T-helper 17 cell (primary cell): ENCODE data around the gene KLHL11. TPM values are rescaled to one million over a fixed set of nuclear protein-coding genes. Genes with fewer than 3 reads are reported as not detected.
"Not testable (repeated sequence)": the region's sequence is repeated elsewhere in the genome, so short reads cannot be mapped to it uniquely, and the experiment has no call there.

Source experiments
- ATAC-seq: fragments of 150-1000 bp; cut with Tn5 transposase; 2 replicates; pipeline ENCODE4 v1.10.0; 2021; ENCODE audit warnings: mild to moderate bottlenecking, moderate library complexity
- DNase-seq, 3 donors: peaks; one replicate each; pipeline versions ENCODE4 v3.0.0 to v3.0.0-alpha.2; 2020 to 2021
- H3K9me3 ChIP-seq: one replicate; pipeline ENCODE4 v1.7.0; 2013; ENCODE audit warnings: low read length, mild to moderate bottlenecking; ENCODE audit not compliant: control insufficient read depth, poor library complexity, severe bottlenecking
- H3K27ac Mint-ChIP-seq: one replicate; pipeline ENCODE4 v1.8.0; 2022; ENCODE audit warnings: mild to moderate bottlenecking, moderate library complexity, mixed read lengths
- H3K27me3 Mint-ChIP-seq: one replicate; pipeline ENCODE4 v1.8.0; 2022; ENCODE audit warnings: mixed read lengths
- H3K36me3 Mint-ChIP-seq: one replicate; pipeline ENCODE4 v1.8.0; 2022; ENCODE audit warnings: low read depth, mixed read lengths
- H3K4me1 Mint-ChIP-seq: one replicate; pipeline ENCODE4 v1.8.0; 2022; ENCODE audit warnings: mild to moderate bottlenecking, mixed read lengths
- H3K4me3 Mint-ChIP-seq: one replicate; pipeline ENCODE4 v1.8.0; 2022; ENCODE audit warnings: mild to moderate bottlenecking, moderate library complexity, mixed read lengths
- total RNA-seq, 4 donors: library from RNA in 2 of 4; stranded (reverse) in 2 of 4; gene quantifications; one replicate each; pipeline ENCODE4 v1.2.3 and lab custom pipeline; 2022 to 2026

The KLHL11 gene
- total RNA-seq, 2 donors from 2014 or later = 17.7 to 31.6 TPM

DNA sequence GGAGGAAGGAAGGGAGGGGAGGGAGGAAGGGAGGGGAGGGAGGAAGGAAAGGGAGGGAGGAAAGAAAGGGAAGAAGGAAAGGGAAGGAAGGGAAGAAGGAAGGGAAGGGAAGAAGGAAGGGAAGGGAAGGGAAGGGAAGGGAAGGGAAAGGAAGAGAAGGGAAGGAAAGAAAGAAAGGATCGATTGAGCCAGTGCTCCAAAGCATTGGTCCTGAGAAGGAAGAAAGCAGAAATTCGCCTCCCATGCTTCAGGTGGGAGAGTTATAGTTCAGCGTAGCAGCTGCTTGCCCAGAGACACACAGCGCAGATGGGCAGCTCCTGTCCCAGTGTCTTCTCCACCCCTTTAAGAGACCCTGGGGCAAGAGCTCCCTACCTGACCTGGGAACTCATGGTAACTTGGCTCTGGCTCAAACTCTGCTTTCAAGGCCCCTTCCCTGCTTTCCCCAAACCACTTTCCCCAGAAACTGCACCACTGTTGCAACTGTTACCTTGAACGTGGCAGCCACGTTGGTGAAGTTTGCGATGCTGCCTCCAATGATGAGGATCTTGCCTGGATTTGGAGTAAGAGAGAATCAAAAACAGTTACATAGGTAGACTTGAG lies 39.1 kb upstream of the KLHL11 start:
- no peaks in the 10 kb centered on the region for H3K27me3 Mint-ChIP-seq
- ATAC-seq (no peak), DNase-seq (no peak)
- no peak overlapping the region for H3K27ac Mint-ChIP-seq
- no peak overlapping the region for H3K4me3 Mint-ChIP-seq
- peaks cover 12% of the 10 kb centered on the region for H3K36me3 Mint-ChIP-seq
- no peaks in the 10 kb centered on the region for H3K9me3 ChIP-seq
- peaks cover 7% of the 10 kb centered on the region for H3K4me1 Mint-ChIP-seq

DNA sequence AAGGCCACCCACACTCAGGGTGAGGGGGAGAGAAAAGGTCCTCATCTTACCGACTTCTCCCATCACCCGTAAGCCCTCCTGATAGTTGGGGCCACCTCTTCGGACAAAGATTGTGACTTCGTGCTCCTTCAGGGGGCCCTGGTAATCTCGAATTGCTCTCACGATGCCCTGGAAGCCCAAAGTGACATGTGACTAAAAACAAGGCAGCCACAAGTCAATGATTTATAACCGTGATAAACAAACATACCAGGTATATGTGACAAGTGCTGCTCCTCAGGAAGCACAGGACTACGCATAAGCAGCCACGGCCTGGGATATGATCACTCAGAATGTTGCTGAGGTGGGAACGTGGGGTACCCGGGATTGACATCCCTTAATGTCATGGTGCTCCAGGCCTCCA lies 36.4 kb upstream of the KLHL11 start:
- Mint-ChIP-seq H3K4me1 (peaks cover 8% of the 10 kb centered on the region), H3K27ac (peak overlapping the region; percentile 86), H3K4me3 (no peak overlapping the region), H3K27me3 (no peaks in the 10 kb centered on the region), H3K36me3 (peaks cover 9% of the 10 kb centered on the region)
- DNase-seq (no peak), ATAC-seq (no peak)
- H3K9me3 ChIP-seq = no peaks in the 10 kb centered on the region

DNA sequence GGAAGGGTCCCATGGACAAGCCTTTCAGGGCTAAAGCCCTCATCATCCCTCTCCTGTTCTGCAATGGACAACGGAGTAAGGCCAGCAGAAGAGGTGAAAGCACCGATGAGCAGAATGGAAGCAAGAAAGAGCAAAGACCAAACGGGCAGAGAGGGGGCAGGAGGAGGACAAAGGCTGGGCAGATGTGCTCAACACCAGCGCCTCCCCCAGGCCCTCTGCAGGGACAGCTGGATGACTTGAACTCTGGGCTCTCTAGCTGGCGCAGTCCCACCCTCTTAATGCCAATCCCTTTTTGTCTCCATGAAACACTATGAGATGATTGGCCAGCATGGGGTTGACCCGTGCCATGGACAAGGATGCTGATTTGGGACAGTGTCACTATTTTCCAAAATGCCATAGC lies 31.5 kb upstream of the KLHL11 start:
- no peaks in the 10 kb centered on the region for H3K9me3 ChIP-seq
- Mint-ChIP-seq H3K27ac (no peak overlapping the region), H3K4me3 (no peak overlapping the region), H3K27me3 (no peaks in the 10 kb centered on the region), H3K4me1 (peaks cover 8% of the 10 kb centered on the region), H3K36me3 (peaks cover 9% of the 10 kb centered on the region)
- no peak for DNase-seq
- ATAC-seq = no peak

DNA sequence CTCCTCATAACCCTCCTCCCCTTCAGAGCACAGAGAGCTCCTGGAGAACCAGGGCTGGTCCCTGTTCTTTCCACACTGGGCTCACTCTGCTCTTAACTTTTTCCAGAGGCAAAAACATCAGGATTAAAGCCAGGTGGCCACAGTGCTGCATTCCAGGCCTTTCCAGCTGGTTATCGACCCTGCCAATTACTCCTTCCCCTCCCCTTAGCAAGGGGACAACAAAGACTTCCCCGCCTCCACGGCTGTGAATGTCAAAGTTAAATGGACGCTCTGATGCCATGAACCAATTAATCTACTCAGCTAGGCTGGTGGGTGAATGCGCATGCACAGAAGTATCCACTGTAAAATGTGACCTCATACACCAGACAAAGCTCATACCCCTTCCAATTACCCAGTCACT lies 30.4 kb upstream of the KLHL11 start:
- no peaks in the 10 kb centered on the region for H3K9me3 ChIP-seq
- Mint-ChIP-seq H3K27ac (no peak overlapping the region), H3K27me3 (no peaks in the 10 kb centered on the region), H3K36me3 (peaks cover 9% of the 10 kb centered on the region), H3K4me1 (peaks cover 6% of the 10 kb centered on the region), H3K4me3 (no peak overlapping the region)
- ATAC-seq (no peak), DNase-seq (no peak)

DNA sequence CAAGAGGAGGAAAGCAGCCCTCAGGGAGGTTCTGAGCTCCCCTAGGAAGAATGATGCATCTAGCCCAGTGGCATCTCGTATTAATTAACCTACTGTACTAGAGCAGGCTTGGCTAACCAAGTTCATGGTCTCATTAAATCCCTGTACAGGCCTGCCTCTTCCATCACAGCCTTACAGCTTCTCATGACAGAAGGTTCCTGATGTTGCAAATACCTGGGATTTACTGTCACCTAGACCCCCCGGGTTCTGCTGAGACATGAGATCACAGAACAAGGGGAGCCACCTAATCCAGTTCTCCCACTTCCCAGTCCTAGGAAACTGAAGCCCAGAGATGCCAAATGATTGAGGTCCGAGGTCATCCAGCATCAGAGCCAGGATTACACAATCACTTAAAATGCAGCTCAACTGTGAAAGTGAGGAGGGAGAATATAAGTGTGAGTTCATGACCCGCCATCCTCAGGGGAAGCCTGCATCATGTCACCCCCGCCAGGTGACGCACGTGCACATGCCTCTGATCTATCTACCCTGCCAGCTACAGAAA lies 29.6 kb upstream of the KLHL11 start:
- no peaks in the 10 kb centered on the region for H3K9me3 ChIP-seq

DNA sequence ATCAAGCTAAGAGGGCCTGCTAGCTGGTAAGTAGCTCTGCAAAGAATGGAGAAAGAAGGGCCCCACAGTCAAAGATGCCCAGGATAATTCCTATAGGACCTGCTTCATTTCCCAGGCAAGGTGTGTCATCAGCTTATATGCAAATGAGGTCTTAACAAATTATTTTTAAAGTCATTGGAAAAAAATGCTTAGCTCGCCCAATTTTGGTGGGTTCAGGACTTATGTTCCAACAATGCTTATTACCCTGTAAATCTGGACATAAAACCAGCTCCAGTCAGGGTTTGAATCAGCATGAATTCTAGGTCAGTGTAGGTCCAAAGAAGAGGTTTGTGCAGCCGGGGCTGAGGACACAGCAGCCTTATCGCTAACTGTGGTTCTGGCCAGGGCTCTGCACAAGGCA lies 28.2 kb upstream of the KLHL11 start:
- DNase-seq = no peak
- peaks cover 3% of the 10 kb centered on the region for H3K4me1 Mint-ChIP-seq
- no peak for ATAC-seq

More for the DNA sequence above, 29.6 kb upstream of the KLHL11 start:
- no peaks in the 10 kb centered on the region for H3K27me3 Mint-ChIP-seq
- H3K36me3 Mint-ChIP-seq = peaks cover 9% of the 10 kb centered on the region
- peaks cover 6% of the 10 kb centered on the region for H3K4me1 Mint-ChIP-seq
- ATAC-seq (no peak), DNase-seq (no peak)
- H3K27ac Mint-ChIP-seq = no peak overlapping the region
- no peak overlapping the region for H3K4me3 Mint-ChIP-seq

DNA sequence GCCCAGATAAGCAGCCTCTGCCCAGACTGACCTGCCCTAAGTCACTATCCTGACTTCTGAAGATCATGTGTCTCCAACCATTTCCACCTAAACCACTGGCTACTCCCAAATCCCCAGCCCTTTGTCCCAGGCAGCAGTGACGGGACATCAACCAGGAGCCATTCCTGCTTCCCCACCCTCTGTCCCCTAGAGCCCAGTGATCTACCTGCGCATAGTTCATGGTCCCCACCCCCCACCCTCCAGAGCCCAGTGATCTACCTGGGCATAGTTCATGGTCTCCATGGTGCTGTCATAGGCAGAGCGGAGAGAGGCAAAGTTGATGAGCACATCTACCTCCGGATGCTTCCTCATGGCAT lies 26.8 kb upstream of the KLHL11 start:
- H3K27ac Mint-ChIP-seq = no peak overlapping the region
- peaks cover 5% of the 10 kb centered on the region for H3K36me3 Mint-ChIP-seq
- ATAC-seq (no peak), DNase-seq (no peak)
- no peaks in the 10 kb centered on the region for H3K27me3 Mint-ChIP-seq
- H3K9me3 ChIP-seq = no peaks in the 10 kb centered on the region
- H3K4me1 Mint-ChIP-seq = peaks cover 3% of the 10 kb centered on the region
- no peak overlapping the region for H3K4me3 Mint-ChIP-seq

More for the DNA sequence above, 28.2 kb upstream of the KLHL11 start:
- Mint-ChIP-seq H3K4me3 (no peak overlapping the region), H3K36me3 (peaks cover 5% of the 10 kb centered on the region), H3K27ac (no peak overlapping the region), H3K27me3 (no peaks in the 10 kb centered on the region)
- no peaks in the 10 kb centered on the region for H3K9me3 ChIP-seq

DNA sequence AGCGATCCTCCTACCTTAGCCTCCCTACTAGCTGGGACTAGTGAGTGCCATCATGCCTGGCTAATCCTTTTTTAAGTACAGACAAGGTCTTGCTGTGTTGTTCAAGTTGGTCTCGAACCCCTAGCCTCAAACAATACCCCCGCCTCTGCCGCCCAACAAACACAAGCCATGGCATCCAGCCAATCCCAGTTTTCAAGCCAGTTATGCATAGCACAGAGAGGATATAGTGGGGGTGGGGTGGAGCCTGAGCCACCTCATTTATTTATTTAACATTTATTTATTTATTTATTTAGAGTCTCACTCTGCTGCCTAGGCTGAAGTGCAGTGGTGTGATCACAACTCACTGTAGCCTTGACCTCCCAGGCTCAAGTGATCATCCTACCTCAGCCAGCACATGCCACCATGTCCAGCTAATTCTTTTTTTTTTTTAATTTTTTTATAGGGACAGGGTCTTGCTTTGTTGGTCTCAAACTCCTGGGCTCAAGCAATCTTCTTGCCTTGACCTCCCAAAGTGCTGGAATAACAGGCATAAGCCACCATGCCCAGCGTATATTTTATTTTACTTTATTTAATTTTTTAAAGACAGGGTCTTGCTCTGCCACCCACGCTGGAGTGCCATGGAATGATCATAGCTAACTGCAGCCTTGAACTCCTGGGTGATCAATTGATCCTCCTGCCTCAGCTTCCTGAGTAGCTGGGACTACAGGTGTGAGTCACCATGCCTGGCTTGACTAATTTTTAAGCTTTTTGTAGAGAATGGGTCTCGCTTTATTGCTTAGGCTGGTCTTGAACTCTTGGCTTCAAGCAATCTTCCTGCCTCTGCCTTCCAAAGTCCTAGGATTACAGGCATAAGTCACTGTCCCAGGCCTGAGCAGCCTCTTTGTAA lies 26.2 kb upstream of the KLHL11 start:
- H3K27me3 Mint-ChIP-seq = no peaks in the 10 kb centered on the region
- H3K4me3 Mint-ChIP-seq = no peak overlapping the region
- DNase-seq = no peak
- H3K9me3 ChIP-seq = no peaks in the 10 kb centered on the region
- ATAC-seq = no peak
- H3K4me1 Mint-ChIP-seq = peaks cover 3% of the 10 kb centered on the region
- no peak overlapping the region for H3K27ac Mint-ChIP-seq
- H3K36me3 Mint-ChIP-seq = peaks cover 5% of the 10 kb centered on the region

DNA sequence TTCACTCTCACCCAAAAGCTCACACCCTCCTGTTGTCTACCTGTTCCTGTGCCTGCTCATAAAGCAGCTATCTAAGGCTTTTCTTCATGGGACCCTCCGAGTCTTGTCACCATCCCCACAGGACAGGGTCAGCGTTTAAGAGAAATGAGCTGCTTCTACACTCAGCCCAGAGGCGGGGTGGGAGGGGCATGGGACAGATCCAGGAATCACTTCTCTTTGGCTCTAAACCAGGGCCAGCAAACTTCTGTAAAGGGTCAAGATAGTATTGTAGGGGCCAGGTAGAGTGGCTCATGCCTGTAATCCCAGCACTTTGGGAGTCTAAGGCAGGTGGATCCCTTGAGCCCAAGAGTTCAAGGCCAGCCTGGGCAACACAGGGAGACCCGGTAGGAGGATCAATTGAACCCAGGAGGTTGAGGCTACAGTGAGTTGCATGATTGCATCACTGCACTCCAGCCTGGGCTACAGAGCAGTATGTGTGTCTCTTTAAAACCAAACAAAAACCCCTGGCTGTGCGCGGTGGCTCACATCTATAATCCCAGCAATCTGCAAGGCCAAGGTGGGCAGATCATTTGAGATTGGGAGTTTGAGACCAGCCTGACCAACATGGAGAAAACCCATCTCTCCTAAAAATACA lies 23.2 kb upstream of the KLHL11 start:
- H3K36me3 Mint-ChIP-seq = peaks cover 2% of the 10 kb centered on the region
- no peaks in the 10 kb centered on the region for H3K9me3 ChIP-seq
- ATAC-seq = no peak
- no peak overlapping the region for H3K4me3 Mint-ChIP-seq
- no peak for DNase-seq
- H3K27me3 Mint-ChIP-seq = no peaks in the 10 kb centered on the region
- H3K27ac Mint-ChIP-seq = no peak overlapping the region
- peaks cover 2% of the 10 kb centered on the region for H3K4me1 Mint-ChIP-seq

DNA sequence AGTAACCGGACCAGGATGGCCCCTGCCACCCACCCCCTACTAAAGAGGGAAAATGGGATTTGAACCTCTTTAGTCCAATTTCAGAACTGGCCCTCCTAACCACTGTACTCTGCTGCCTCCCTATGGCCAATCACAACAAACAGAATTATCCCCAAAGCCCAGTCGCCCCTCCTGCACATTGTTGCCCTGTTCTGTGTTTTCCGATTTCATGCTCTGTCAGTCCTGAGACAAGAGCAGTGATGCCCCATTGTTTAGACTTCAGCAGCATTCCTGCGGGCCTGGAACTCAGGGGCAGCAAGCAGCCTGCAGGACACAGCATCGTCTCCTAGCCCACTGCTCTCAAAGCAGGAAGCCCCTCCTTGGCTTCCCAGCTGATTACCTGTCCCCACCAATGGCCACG lies 20.5 kb upstream of the KLHL11 start:
- no peaks in the 10 kb centered on the region for H3K9me3 ChIP-seq
- no peak for ATAC-seq
- H3K27me3 Mint-ChIP-seq = no peaks in the 10 kb centered on the region
- H3K4me1 Mint-ChIP-seq = peaks cover 5% of the 10 kb centered on the region
- H3K36me3 Mint-ChIP-seq = peaks cover 10% of the 10 kb centered on the region
- H3K27ac Mint-ChIP-seq = no peak overlapping the region
- DNase-seq = no peak
- H3K4me3 Mint-ChIP-seq = no peak overlapping the region

DNA sequence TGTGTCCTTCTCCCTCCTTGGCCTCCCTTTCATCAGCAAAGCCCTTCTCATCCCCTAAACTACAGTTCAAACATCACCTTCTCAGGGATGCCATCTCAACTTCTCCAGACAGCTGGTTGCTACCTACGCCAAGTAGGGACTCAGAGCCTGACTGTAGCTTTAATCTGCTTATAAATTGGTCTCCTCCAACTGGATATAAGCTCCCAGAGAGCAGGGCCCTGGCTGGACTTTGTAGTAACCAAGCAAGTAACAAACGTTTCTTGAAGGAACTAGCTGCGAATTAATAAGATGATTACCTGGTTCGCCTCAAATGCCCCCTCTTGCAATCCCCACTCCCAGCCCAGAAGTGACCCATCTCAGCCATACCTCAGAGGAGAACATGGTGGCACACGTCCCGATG lies 17.5 kb upstream of the KLHL11 start:
- H3K36me3 Mint-ChIP-seq = peaks cover 13% of the 10 kb centered on the region
- peaks cover 5% of the 10 kb centered on the region for H3K4me1 Mint-ChIP-seq
- H3K9me3 ChIP-seq = no peaks in the 10 kb centered on the region
- no peak for ATAC-seq
- H3K27ac Mint-ChIP-seq = peak overlapping the region; percentile 56
- no peak overlapping the region for H3K4me3 Mint-ChIP-seq
- no peaks in the 10 kb centered on the region for H3K27me3 Mint-ChIP-seq
- DNase-seq = no peak

DNA sequence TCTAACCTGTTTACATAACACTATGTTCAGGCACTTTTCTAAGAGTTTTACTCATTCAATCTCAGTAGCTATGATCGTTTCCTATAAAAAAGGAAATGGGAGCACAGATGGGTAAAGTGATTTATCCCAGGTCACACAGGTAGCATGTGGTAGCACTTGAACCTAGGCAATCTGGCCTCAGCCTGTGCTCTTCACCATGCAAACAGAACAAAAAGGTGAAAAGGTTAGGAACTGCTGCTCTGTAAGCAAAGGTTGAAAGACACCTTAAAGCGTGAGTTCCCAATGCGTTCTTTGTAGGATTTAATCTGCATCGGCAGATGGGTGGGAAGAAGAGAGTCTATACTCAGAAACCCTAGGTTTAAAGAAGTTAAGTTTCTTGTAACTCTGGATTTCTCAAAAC lies 14.9 kb upstream of the KLHL11 start:
- Mint-ChIP-seq H3K27me3 (no peaks in the 10 kb centered on the region), H3K4me1 (peaks cover 3% of the 10 kb centered on the region), H3K4me3 (no peak overlapping the region), H3K27ac (no peak overlapping the region), H3K36me3 (peaks cover 13% of the 10 kb centered on the region)
- no peak for ATAC-seq
- H3K9me3 ChIP-seq = no peaks in the 10 kb centered on the region
- DNase-seq = no peak

DNA sequence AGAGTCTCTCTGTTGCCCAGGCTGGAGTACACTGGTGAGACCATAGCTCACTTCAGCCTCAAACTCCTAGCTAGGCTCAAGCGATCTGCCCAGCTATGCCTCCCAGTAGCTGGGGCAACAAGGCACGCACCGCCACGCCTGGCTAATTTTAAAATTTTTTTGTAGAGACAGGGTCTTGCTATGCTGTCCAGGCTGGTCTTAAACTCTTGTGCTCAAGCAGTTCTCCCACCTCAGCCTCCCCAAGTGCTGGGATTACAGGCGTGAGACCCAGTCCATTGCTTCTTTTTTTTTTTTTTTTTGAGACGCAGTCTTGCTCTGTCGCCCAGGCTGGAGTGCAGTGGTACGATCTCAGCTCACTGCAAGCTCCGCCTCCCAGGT lies 9.1 kb upstream of the KLHL11 start:
- H3K9me3 ChIP-seq, H3K4me1 Mint-ChIP-seq, DNase-seq, H3K4me3 Mint-ChIP-seq, H3K27me3 Mint-ChIP-seq, ATAC-seq, H3K36me3 Mint-ChIP-seq, H3K27ac Mint-ChIP-seq: not testable (repeated sequence)
